HepG2 (cell line): ENCODE data around the gene RFXANK. TPM values are rescaled to one million over a fixed set of nuclear protein-coding genes. Genes with fewer than 3 reads are reported as not detected.

Experiments
- ATAC-seq: fragments of 200-7000 bp; cut with Tn5 transposase; 3 replicates; pipeline ENCODE4 v1.9.1; 2020; ENCODE audit warnings: mild to moderate bottlenecking, moderate library complexity
- BruUV-seq: library from RNA; stranded (reverse); fragments of 400-500 nt; replicated peaks from 2 replicates; lab custom pipeline; 2021; lab: Mats Ljungman, UMichigan
- CTCF ChIA-PET: fragments of 300-600 bp; formaldehyde crosslinking; extraction: SDS; loops from one replicate; lab custom pipeline; 2021; ENCODE audit warnings: low total read pairs, inconsistent platforms, low intra/inter-chr PET ratio; lab: Yijun Ruan, JAX
- POLR2A ChIA-PET: fragments of 350-600 bp; sonication (Branson Sonifier 250); formaldehyde crosslinking; loops from one replicate; lab custom pipeline; 2020; ENCODE audit warnings: antibody characterized with exemption, inconsistent platforms; lab: Yijun Ruan, JAX
- DNase-seq: peaks from one replicate; pipeline ENCODE4 v3.0.0-alpha.2; 2015; ENCODE audit warnings: low spot score
- FAIRE-seq: peaks from 3 replicates; lab custom pipeline; 2011; peaks lifted over from hg19 to GRCh38; lab: Jason Lieb, UNC
- H2AFZ ChIP-seq: one replicate; pipeline ENCODE4 v1.6.1; 2011; ENCODE audit warnings: low read length, inconsistent platforms
- H3K27ac ChIP-seq: fragments of 300-600 bp; 3 replicates; pipeline ENCODE4 v1.8.0; 2011; ENCODE audit warnings: mixed run types, mild to moderate bottlenecking, mixed read lengths, low read length, inconsistent platforms; ENCODE audit not compliant: insufficient read depth; ENCODE audit errors: extremely low read length
- H3K27me3 ChIP-seq, 2 experiments: fragments of 200-600 bp in 1 of 2; 2 replicates in 1 of 2; 3 replicates in 1 of 2; pipeline versions ENCODE4 v1.6.0 to v1.8.0; 2011; ENCODE audit warnings: low read length in 2 of 2, mild to moderate bottlenecking in 2 of 2, moderate library complexity in 2 of 2, inconsistent platforms in 1 of 2; ENCODE audit not compliant: insufficient read depth in 2 of 2, control insufficient read depth in 1 of 2
- H3K36me3 ChIP-seq, 2 experiments: fragments of 200-600 bp in 1 of 2; replicated peaks in 1 of 2; 2 replicates in 1 of 2; 3 replicates in 1 of 2; pipeline versions ENCODE4 v1.5.1 to v1.8.0; 2011; ENCODE audit warnings: low read length in 2 of 2, inconsistent platforms in 1 of 2; ENCODE audit not compliant: insufficient read depth in 2 of 2, control insufficient read depth in 1 of 2
- H3K4me1 ChIP-seq: 2 replicates; pipeline ENCODE4 v1.5.1; 2012; ENCODE audit warnings: low read length, inconsistent platforms; ENCODE audit not compliant: insufficient read depth
- H3K4me2 ChIP-seq: 2 replicates; pipeline ENCODE4 v1.6.0; 2011; ENCODE audit warnings: low read depth, low read length, inconsistent platforms
- H3K4me3 ChIP-seq, 3 experiments: fragments of 200-600 bp in 1 of 3; sonication (generic), shearing (Covaris generic) in 1 of 3; replicated peaks in 1 of 3; 2 replicates each; pipeline ENCODE4 v1.5.1; 2011 to 2016; ENCODE audit warnings: low read length in 3 of 3, inconsistent platforms in 2 of 3, low read depth in 2 of 3, mild to moderate bottlenecking in 2 of 3, control low read depth in 1 of 3, mixed read lengths in 1 of 3; ENCODE audit not compliant: insufficient read depth in 1 of 3
- H3K79me2 ChIP-seq: one replicate; pipeline ENCODE4 v1.6.1; 2011; ENCODE audit warnings: low read length, inconsistent platforms; ENCODE audit not compliant: insufficient read depth
- H3K9ac ChIP-seq: 2 replicates; pipeline ENCODE4 v1.6.0; 2011; ENCODE audit warnings: mild to moderate bottlenecking, low read depth, low read length, inconsistent platforms; ENCODE audit not compliant: insufficient read depth
- H3K9me3 ChIP-seq: 2 replicates; pipeline ENCODE4 v1.5.1; 2012; ENCODE audit warnings: mild to moderate bottlenecking, low read length
- H4K20me1 ChIP-seq: 2 replicates; pipeline ENCODE4 v1.6.0; 2011; ENCODE audit warnings: inconsistent platforms, mild to moderate bottlenecking, low read length, moderate library complexity; ENCODE audit not compliant: insufficient read depth
- DMTF1 ChIP-seq: sonication (generic); formaldehyde crosslinking; IDR thresholded peaks from 2 replicates; pipeline ENCODE4 v1.4.0; 2020; ENCODE audit warnings: mild to moderate bottlenecking, missing genetic modification reagents
- HIC2 ChIP-seq: sonication (generic); formaldehyde crosslinking; IDR thresholded peaks from 2 replicates; pipeline ENCODE4 v1.9.0; 2022; ENCODE audit warnings: low read depth, missing genetic modification reagents
- KDM1A ChIP-seq: IDR thresholded peaks from 2 replicates; pipeline ENCODE4 v1.6.1; 2016; ENCODE audit warnings: missing compliant biosample characterization
- POLR2AphosphoS2 ChIP-seq: IDR thresholded peaks from 2 replicates; pipeline ENCODE4 v1.6.1; 2011; ENCODE audit warnings: low read depth, low read length, improper control_type of control experiment
- SKI ChIP-seq: fragments of 450-650 bp; IDR thresholded peaks from one replicate; pipeline ENCODE4 v1.6.1; 2018; ENCODE audit warnings: mild to moderate bottlenecking; ENCODE audit not compliant: partially characterized antibody
- SOX5 ChIP-seq: IDR thresholded peaks from 2 replicates; pipeline ENCODE4 v1.6.1; 2016; ENCODE audit warnings: borderline replicate concordance
- TBX3 ChIP-seq: fragments of 450-650 bp; IDR thresholded peaks from 2 replicates; pipeline ENCODE4 v1.6.1; 2017; ENCODE audit warnings: antibody characterized with exemption, mild to moderate bottlenecking, inconsistent platforms, borderline replicate concordance
- ZFP1 ChIP-seq: IDR thresholded peaks from 2 replicates; pipeline ENCODE4 v1.6.1; 2016
- WGBS: methylation state at CpG from one replicate; pipeline ENCODE4 v1.1.6; 2017; ENCODE audit warnings: low lambda C conversion rate; 5-methylcytosine and 5-hydroxymethylcytosine counted together
- in situ Hi-C: cut with HindIII; loops from 2 replicates; pipeline ENCODE4 v1.10.0; 2017; ENCODE audit warnings: low pct_unique_long_range_greater_than_20kb; ENCODE audit not compliant: extremely low pct_ligation_motif_present
- intact Hi-C: fragments of 100-400 bp; cut with micrococcal nuclease; formaldehyde crosslinking; loops from one replicate; pipeline ENCODE4 v1.10.0; 2022; ENCODE audit not compliant: unreplicated experiment
- polyA plus RNA-seq, 8 experiments: library from polyadenylated mRNA; depleted of rRNA in 3 of 8; stranded (reverse) in 7 of 8; unstranded in 1 of 8; fragments of >200 nt; fragmentation: Illumina TruSeq in 4 of 8; extraction: Trizol in 4 of 8; gene quantifications; 2 replicates each; pipeline versions ENCODE4 v1.2.1 to v1.2.3, GENCODE V29; 2011 to 2016; ENCODE audit warnings: low read depth in 4 of 8, missing spikeins in 1 of 8, mixed read lengths in 1 of 8; ENCODE audit not compliant: insufficient read depth in 1 of 8
- total RNA-seq, 5 experiments: library from RNA; depleted of rRNA; stranded (reverse); fragments of >200 nt; fragmentation: Illumina TruSeq; extraction: Trizol; gene quantifications; 2 replicates each; pipeline ENCODE4 v1.2.3, GENCODE V29; 2016; ENCODE audit warnings: low read depth in 1 of 5

RFXANK gene
- total and polyA plus RNA-seq, 2 of the 13 experiments (the other 11 are each of a cell fraction or from before 2014, with no cell fraction given): 49.9 to 80.7 TPM

- Histone ChIP-seq H3K27ac (no peak overlapping the region), H3K4me2 (no peak overlapping the region), H4K20me1 (no peaks in the 10 kb centered on the region), H2AFZ (no peak overlapping the region), H3K36me3 (no peaks in the 10 kb centered on the region), H3K79me2 (no peaks in the 10 kb centered on the region), H3K4me3 (no peak overlapping the region), H3K27me3 (peaks cover 6 to 48% of the 10 kb centered on the region in 2 experiments), H3K4me1 (peaks cover 32% of the 10 kb centered on the region), H3K9me3 (no peaks in the 10 kb centered on the region), H3K9ac (no peak overlapping the region)
- in situ Hi-C loops (no loop called here), intact Hi-C loops (loop anchor here (5.0 kb wide), 1 partner anchor 45 kb away; the partner anchor contains the start of gene TM6SF2)
- CTCF ChIA-PET: no interaction called here
- no peak for ATAC-seq
- 25% methylated on average over 4 of the region's 4 CpGs for WGBS
- FAIRE-seq: no peak
- DNase-seq: no peak
- POLR2A ChIA-PET: no interaction called here
- no TSS peak for BruUV-seq
- TF ChIP-seq KDM1A (no peak), POLR2AphosphoS2 (no peak), ZFP1 (CRISPR knock-in tag) (no peak), SOX5 (CRISPR knock-in tag) (no peak), SKI (no peak), TBX3 (no peak), DMTF1 (CRISPR knock-in tag) (no peak), HIC2 (no peak)
These were observed 35.2 kb downstream of the RFXANK start for GRCh38 chr19:19227217-19227616.
